Measurements from ENCODE around the gene CAMTA1.

- no peak for TF ChIP-seq EZH2phosphoT487 (IDR thresholded peaks at IDR 0.05; ENCODE audit: low read length)
- TF ChIP-seq CTCF (IDR thresholded peaks at IDR 0.05; ENCODE audit: low read length): no peak
Measured at GRCh38 chr1:7710859-7711258, 925.6 kb downstream of the CAMTA1 start.
